ENCODE measurements around the gene SNAP47.
A peak's percentile ranks its signal among the peaks of the same experiment; 100 is the strongest.

SNAP47 gene

GRCh38 chr1:227781314-227781930 lies 46.2 kb downstream of the SNAP47 start:
- no peak for TF ChIP-seq CTCF (IDR thresholded peaks at IDR 0.05; ENCODE audit: control insufficient read depth, insufficient read depth, low read depth, low read length, missing control alignments)
- DNase-seq (ENCODE audit: low read depth): no peak
- no peak overlapping the region for H3K4me3 ChIP-seq (ENCODE audit: control insufficient read depth, low read depth, low read length)

- no peak overlapping the region for H3K4me3 ChIP-seq (ENCODE audit: control insufficient read depth, low read depth, low read length)
- no peak for DNase-seq (ENCODE audit: low read depth)
- no peak for TF ChIP-seq CTCF (IDR thresholded peaks at IDR 0.05; ENCODE audit: control insufficient read depth, insufficient read depth, low read depth, low read length, missing control alignments)
These were observed 47.0 kb downstream of the SNAP47 start for GRCh38 chr1:227782226-227782625.

GRCh38 chr1:227785094-227785804 lies 50.0 kb downstream of the SNAP47 start:
- TF ChIP-seq CTCF (IDR thresholded peaks at IDR 0.05; ENCODE audit: control insufficient read depth, insufficient read depth, low read depth, low read length, missing control alignments): no peak
- no peak overlapping the region for H3K4me3 ChIP-seq (ENCODE audit: control insufficient read depth, low read depth, low read length)

GRCh38 chr1:227785805-227786671 lies 50.8 kb downstream of the SNAP47 start:
- no peak overlapping the region for H3K4me3 ChIP-seq (ENCODE audit: control insufficient read depth, low read depth, low read length)
- TF ChIP-seq CTCF (IDR thresholded peaks at IDR 0.05; ENCODE audit: control insufficient read depth, insufficient read depth, low read depth, low read length, missing control alignments): no peak
- DNase-seq (ENCODE audit: low read depth): no peak

More at GRCh38 chr1:227785094-227785804, 50.0 kb downstream of the SNAP47 start:
- no peak for DNase-seq (ENCODE audit: low read depth)

GRCh38 chr1:227786673-227787512 lies 51.7 kb downstream of the SNAP47 start:
- no peak for TF ChIP-seq CTCF (IDR thresholded peaks at IDR 0.05; ENCODE audit: control insufficient read depth, insufficient read depth, low read depth, low read length, missing control alignments)
- DNase-seq (ENCODE audit: low read depth): no peak
- H3K4me3 ChIP-seq (ENCODE audit: control insufficient read depth, low read depth, low read length): peak overlapping the region; percentile 58

All from AG09309 (cell line).